Hematopoietic multipotent progenitor cell treated with erythropoietin and hydrocortisone succinate and interleukin-3 and kit ligand, for 17 days (in vitro differentiated cells): ENCODE measurements around the gene CHADL.
A peak's percentile ranks its signal among the peaks of the same experiment; 100 is the strongest.

Experiments used
- DNase-seq: peaks from one replicate; pipeline ENCODE4 v3.0.0-alpha.2; 2015; ENCODE audit warnings: low spot score

Gene CHADL

DNA sequence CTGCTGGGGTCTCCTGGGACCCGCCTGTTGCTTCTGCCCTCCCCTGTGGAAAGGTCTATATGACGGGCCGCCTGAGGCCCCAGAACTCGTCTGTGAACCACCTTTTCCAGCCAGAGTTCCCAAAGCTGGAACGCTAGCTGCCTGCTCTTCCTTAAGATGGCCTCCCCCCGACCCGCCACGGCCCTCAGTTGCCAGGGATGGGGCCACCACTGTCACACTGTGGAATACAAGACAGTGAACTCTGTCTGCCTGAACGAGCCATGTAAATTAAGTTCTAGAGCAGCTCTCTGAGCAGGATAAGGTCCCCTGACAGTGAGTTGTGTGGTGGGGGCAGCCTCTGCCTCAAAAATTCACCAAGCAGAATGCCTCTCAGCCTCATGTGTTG lies 10.3 kb downstream of the CHADL start:
- DNase-seq, result no peak

- DNase-seq, result no peak
These were observed 10.9 kb downstream of the CHADL start for GRCh38 chr22:41229730-41230400.

DNA sequence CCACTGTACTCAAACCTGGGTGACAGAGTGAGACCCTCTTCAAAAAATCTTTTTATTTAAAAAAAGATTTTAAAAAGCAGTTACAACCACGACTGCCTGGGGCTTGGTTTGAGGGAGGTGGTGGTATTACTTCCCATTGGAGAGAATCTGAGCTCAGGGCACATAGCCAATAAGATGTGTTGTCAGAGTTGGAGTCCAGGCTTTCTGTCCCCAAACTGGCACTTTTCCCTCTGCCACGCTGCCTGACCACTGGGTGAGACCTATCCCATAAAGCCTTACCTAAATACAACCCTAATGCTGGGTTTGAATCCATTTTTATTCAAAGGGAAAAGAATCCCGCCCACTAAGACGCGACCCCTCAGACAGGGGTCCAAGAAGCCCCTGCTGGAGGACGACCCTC lies 11.5 kb downstream of the CHADL start:
- DNase-seq, result no peak

DNA sequence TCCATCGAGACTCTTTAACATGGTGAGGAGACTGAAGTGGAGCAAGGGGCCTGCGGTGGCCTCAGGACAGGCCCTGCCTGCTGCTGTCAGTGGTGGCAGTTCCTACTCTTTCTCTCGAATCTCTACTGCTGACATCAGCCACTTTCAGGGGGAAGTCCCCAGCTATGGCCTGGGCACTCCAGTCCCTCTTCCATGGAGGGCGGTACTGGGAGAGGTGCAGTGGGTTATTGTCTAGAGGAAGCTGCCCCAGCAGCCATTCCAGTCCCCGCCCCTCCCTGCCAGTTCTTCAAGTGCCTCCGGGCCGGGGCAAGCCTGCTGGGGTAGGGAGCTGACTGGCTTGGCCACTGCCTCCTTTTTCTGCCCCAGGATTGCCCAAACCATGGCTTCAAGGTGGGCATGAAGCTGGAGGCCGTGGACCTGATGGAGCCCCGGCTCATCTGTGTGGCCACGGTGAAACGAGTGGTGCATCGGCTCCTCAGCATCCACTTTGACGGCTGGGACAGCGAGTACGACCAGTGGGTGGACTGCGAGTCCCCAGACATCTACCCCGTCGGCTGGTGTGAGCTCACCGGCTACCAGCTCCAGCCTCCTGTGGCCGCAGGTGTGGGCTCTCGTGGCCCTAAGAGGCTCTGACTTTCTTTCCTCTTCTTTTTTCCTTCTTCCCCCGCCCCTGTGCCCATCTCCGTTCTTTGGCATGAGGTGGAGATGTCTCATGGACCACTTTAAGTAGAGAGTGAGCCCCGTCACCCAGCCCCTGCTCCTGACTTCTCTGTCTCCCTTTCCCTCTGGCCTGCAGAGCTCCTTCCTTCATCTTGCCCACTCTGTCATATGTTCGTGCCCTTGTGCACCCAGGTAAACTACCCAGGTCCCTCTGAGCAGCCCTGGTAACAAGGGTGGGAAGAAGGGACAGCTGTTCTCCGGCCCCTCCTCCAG lies 13.7 kb downstream of the CHADL start:
- DNase-seq, result no peak

DNA sequence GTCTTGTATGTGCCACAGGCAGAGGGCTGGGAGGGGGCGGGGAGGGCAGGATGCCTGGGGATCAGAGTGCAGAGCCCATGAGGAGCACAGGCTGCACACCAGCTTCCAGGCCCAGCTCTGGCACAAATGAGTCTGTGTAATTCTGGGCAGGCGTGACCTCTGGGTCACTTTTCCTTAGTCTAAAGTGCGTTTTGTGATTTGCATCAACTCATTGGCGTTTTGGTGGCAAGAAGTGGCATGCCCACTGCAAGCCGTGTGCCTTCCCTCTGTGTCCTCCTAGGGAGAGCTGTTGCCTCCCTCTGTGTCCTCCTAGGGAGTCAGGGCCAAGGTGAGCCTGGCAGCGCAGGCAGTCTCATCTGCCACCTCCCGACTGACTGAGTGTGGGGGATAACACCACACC lies 17.2 kb downstream of the CHADL start:
- no peak for DNase-seq

DNA sequence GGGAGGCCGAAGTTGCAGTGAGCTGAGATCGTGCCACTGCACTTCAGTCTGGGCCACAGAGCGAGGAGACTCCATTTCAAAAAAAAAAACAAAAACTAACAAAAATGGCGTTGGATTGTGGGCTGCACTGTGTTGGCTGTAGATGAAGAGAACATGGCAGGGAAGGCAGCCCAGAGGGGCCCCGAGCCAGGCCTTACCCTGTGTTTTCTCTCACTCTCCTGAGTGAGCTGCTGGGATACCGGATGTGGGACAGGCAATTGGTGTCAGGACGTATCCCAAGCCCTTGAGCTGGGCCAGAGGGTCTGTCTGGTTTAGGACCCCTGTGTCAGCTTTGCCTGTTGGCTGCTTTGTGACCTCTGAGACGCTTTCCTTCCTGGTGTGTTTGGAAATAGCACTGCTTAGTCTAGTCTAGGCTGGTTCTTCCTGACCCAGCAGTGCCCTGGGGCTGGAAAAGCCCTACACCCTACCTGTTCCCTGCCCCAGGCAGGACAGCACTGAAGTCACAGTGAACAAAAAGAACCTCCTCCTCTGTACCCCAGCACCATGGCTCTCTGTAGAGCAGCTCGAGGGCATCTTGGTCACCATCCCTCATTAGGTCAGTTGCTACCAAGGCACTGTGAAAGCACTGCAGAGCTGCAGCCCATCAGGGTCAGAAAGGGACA lies 17.8 kb downstream of the CHADL start:
- no peak for DNase-seq

DNA sequence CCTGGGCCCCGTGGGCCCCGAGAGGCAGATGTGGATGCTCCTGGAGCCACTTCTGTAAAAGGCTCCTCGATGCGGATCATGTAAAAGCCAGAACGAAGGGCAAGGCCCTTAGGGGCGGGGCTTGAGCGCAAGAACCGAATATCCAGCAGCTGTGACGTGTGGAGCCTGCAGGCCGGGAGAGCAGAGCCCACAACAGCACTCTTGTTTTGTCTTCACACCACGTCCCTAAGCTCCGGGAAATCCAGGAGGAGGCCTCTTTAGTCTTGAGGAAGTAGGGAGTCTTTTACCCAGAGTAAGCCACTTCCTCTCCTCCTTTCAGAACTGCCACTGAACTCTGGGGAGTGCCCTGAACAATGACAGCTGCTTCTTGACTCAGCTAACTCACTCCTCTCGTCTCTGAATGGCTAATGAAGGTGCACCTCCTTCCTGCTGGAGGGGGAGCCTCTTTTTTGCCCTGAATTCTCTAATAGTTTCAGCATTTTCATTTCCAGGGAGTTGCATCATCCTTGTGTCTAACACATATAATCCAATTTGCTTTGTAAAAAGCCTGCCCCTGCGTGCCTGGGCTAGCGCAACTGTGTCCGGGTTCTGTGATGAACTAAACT lies 23.1 kb downstream of the CHADL start:
- no peak for DNase-seq

GRCh38 chr22:41216984-41217383 lies 23.7 kb downstream of the CHADL start:
- DNase-seq, result no peak

DNA sequence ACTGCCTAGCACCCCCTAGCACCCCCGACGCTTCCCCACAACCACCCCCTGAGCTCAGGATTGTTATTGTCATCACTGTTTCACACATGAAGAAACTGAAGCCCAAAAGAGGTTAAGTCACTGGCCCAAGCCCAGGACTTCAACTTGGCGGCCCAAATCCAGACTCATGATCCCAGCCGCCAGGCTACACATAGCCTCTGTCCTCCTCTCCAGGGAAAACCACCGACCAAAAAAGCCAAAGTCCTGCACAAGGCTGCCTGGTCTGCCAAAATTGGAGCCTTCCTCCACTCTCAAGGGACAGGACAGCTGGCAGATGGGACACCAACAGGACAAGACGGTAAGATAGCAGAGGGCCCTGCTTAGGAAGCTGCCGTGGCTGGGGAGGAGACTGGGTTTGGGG lies 24.8 kb downstream of the CHADL start:
- DNase-seq, result no peak

DNA sequence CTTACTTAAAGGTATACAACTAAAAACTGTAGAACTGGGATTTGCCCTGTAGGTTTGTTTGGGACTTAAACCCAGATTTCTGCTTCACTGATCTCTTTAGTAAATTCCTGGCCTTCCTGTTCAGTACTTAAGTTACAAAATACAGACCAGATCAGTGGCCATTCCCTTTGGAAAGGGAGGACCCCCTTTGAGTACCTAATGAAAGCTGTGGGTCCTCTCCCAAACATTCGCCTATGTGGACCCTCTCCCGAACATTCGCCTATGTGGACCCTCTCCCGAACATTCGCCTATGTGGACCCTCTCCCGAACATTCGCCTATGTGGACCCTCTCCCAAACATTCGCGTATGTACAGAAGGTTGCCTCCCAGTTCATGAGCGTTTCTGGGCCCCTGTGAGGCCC lies 25.3 kb downstream of the CHADL start:
- no peak for DNase-seq

DNA sequence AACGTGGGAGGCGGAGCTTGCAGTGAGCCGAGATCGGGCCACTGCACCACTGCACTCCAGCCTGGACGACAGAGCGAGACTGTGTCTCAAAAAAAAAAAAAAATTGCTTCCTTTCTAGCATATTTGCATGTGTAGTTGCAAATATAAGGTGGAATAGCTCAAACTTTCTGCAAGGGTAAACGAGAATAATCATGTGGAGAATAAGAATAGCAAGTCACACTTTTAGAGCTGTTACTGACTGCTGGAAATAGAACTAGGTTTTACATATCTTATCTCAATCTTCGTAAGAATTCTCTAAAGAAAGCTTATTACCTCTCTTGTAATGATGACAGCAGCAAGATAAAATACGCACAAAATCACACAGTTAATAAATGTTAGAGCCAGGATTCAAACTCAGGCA lies 34.0 kb downstream of the CHADL start:
- DNase-seq, result no peak

- DNase-seq, result peak; percentile 97
These were observed 35.5 kb downstream of the CHADL start, which contains the start of gene L3MBTL2 for GRCh38 chr22:41204992-41205900. Gene L3MBTL2, plus strand, starts transcription at chr22:41205312. Its CDS starts 51 bp downstream, at chr22:41205363.

- DNase-seq, result no peak
These were observed 36.7 kb downstream of the CHADL start for GRCh38 chr22:41204066-41204465.

DNA sequence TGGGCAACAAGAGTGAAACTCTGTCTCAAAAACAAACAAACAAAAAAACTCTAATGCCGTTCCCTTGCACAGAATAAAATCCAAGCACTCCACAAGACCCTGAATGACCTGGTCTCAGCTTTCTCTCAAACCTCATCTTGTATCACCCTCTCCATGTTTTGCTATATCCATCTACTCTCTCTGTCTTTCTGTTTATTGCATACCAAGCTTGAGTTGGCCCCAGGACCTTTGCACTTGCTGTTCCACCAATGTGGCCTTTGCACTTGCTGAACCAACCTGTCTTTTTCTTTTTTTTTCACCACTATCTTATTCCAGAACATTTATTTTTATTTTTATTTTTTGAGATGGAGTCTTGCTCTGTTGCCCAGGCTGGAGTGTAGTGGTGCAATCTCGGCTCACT lies 37.6 kb downstream of the CHADL start:
- no peak for DNase-seq

DNA sequence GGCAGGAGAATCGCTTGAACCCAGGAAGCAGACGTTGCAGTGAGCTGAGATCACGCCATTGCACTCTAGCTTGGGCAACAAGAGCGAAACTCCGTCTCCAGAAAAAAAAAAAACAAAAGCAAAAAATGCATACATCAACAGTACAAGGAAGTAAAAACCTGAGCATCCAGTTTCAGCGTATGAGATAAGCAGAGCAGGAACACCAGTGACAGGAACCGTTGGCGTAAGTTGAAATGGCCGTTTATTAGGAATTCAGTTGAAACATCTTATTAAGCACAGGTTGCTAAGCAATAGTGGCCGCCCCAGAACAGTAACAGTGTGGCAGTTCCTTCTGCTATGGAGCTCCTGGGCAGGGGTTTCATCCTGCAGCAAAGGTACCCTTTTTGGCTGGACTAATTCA lies 39.6 kb downstream of the CHADL start:
- DNase-seq, result no peak

DNA sequence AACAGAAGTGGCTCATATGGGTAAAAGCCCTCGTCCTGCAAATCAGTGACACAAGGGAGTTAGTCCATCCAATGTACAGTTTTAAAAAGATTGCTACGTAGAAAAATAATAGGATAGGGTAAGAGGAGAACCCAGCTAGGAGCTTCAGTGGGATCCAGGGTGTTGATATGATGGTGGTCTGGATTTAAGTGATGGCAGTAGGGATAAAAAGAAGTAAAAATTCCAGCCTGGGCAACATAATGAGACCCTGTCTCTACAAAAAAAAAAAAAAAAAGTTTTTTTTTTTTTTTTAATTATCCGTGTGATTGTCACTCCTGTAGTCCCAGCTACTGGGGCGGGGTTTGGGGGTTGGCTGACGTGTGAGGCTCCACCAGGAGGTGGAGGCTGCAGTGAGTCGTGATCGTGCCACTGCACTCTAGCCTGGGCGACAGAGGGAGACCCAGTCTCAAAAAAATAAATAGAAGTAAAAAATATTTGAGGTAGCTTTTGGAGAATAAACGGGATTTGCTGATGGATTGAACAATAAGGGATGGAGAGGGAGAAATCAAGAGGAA lies 42.6 kb downstream of the CHADL start:
- no peak for DNase-seq

DNA sequence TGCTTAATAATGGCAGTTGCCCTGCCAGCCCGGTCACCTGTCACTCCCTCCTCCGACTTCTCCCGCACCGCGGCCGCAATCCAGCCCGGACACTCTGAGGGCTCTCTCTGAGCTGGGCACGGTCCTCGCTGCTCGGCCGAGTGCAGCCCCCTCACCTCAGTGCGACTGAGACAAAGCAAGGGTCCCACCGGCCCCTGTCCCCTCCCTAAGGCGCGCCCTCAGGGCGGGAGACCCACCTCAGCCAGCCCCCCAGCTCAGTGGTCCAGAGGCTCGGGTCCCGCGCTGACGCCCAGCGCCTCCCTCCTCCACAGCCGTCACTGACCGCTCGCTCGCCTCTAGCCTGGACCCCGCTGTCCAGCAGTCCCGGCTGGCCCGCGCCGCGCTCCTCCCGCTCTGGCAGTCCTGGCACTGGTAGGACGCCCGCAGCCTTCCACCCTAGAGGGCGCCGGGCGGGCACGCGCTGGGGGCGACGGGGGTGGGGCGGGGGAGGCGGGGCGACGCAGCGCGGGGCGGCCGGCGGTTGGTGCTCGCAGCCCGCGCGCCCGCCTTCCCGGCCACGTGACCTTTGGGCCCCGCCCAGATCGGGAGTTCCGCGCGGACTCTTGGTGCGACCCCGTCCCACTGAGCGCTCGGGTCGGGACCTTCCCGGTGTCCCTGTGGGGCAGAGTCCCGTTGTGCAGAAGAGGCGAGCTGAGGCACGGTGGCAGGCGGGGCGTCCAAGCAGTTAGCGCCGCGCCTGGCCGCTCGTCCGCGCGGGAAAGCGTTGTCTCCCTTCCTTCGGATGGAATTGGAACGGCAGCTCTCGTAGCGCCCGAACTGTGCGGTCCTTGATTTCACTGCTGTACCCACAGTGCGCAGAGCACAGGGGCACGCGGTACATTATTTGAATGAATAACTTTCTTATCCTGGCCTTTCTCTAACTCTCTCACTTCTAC lies 43.4 kb downstream of the CHADL start:
- peak; percentile 76 for DNase-seq

DNA sequence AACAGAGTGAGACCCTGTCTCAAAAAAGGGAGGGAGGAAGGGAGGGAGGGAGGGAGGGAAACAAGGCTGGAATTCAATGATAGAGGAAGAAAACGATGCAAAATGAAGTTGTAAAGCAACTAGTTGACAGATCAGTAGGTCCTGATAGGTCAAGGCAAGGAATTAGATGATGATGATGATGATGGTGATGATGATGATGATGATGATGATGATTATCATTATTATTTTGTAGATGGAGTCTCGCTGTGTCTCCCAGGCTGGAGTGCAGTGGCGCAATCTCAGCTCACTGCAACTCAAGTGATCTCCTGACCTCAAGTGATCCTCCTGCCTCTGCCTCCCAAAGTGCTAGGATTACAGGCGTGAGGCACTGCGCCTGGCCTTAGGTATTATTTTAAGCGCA lies 46.9 kb downstream of the CHADL start:
- no peak for DNase-seq

- no peak for DNase-seq
These were observed 49.3 kb downstream of the CHADL start for GRCh38 chr22:41191467-41191866.

DNA sequence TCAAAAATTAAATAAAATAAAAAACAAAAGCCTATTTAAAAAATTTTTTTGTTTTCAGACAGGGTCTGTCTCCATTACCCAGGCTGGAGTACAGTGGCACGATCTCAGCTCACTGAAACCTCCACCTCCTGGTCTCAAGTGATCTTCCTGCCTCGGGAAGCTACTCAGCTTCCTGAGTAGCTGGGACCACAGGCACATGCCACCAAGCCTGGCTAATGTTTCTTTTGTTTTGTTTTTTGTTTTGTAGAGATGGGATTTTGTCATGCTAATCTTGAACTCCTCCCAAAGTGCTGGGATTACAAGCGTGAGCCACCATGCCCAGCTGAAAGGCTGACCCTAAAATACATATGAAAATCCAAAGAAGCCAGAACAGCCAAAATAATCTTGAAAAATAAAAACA lies 56.1 kb downstream of the CHADL start:
- no peak for DNase-seq
